Measurements from ENCODE around the gene STK40.
A peak's percentile ranks its signal among the peaks of the same experiment; 100 is the strongest.

- no peak for TF ChIP-seq EZH2 (optimal IDR thresholded peaks at IDR 0.05; ENCODE audit: low read depth, low read length)
- peak; percentile 95 for TF ChIP-seq CTCF (IDR thresholded peaks at IDR 0.05; ENCODE audit: low read length)
Measured at GRCh38 chr1:36420836-36421317, 35.2 kb upstream of the STK40 start.

All from MM.1S (cell line).